Kidney epithelial cell (primary cell): ENCODE results near the gene SELE. TPM values are rescaled to one million over a fixed set of nuclear protein-coding genes. Genes with fewer than 3 reads are reported as not detected.
"Not testable (repeated sequence)": the region's sequence is repeated elsewhere in the genome, so short reads cannot be mapped to it uniquely, and the experiment has no call there.

ENCODE experiments used
- DNase-seq: peaks from one replicate; pipeline ENCODE4 v3.0.0-alpha.2; 2010; ENCODE audit warnings: low read depth
- H3K27me3 ChIP-seq: 2 replicates; pipeline ENCODE4 v1.6.0; 2011; ENCODE audit warnings: low read length; ENCODE audit not compliant: control insufficient read depth, insufficient read depth
- H3K36me3 ChIP-seq: 2 replicates; pipeline ENCODE4 v1.5.1; 2011; ENCODE audit warnings: low read length; ENCODE audit not compliant: control insufficient read depth, insufficient read depth
- H3K4me3 ChIP-seq: 2 replicates; pipeline ENCODE4 v1.5.1; 2011; ENCODE audit warnings: low read depth, mild to moderate bottlenecking, control low read depth, low read length
- total RNA-seq: library from RNA; depleted of rRNA; stranded (reverse); fragments of >200 nt; gene quantifications from 2 replicates; pipeline ENCODE4 v1.2.3, GENCODE V29; 2015
- TF ChIP-seq, protein P1 (sequence below): IDR thresholded peaks from 2 replicates; pipeline ENCODE4 v1.5.1; 2011; ENCODE audit warnings: mild to moderate bottlenecking, moderate library complexity, low read length, control low read depth, inconsistent platforms; ENCODE audit not compliant: insufficient read depth, poor library complexity, severe bottlenecking

SELE gene
- total RNA-seq, 1 donor from 2014 or later = not detected

GRCh38 chr1:169696273-169697100 lies 37.4 kb downstream of the SELE start:
- H3K4me3 ChIP-seq = no peak overlapping the region
- H3K36me3 ChIP-seq = no peaks in the 10 kb centered on the region
- H3K27me3 ChIP-seq = no peaks in the 10 kb centered on the region
- TF ChIP-seq, protein P1, sequence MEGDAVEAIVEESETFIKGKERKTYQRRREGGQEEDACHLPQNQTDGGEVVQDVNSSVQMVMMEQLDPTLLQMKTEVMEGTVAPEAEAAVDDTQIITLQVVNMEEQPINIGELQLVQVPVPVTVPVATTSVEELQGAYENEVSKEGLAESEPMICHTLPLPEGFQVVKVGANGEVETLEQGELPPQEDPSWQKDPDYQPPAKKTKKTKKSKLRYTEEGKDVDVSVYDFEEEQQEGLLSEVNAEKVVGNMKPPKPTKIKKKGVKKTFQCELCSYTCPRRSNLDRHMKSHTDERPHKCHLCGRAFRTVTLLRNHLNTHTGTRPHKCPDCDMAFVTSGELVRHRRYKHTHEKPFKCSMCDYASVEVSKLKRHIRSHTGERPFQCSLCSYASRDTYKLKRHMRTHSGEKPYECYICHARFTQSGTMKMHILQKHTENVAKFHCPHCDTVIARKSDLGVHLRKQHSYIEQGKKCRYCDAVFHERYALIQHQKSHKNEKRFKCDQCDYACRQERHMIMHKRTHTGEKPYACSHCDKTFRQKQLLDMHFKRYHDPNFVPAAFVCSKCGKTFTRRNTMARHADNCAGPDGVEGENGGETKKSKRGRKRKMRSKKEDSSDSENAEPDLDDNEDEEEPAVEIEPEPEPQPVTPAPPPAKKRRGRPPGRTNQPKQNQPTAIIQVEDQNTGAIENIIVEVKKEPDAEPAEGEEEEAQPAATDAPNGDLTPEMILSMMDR = no peak
- DNase-seq = no peak

DNA sequence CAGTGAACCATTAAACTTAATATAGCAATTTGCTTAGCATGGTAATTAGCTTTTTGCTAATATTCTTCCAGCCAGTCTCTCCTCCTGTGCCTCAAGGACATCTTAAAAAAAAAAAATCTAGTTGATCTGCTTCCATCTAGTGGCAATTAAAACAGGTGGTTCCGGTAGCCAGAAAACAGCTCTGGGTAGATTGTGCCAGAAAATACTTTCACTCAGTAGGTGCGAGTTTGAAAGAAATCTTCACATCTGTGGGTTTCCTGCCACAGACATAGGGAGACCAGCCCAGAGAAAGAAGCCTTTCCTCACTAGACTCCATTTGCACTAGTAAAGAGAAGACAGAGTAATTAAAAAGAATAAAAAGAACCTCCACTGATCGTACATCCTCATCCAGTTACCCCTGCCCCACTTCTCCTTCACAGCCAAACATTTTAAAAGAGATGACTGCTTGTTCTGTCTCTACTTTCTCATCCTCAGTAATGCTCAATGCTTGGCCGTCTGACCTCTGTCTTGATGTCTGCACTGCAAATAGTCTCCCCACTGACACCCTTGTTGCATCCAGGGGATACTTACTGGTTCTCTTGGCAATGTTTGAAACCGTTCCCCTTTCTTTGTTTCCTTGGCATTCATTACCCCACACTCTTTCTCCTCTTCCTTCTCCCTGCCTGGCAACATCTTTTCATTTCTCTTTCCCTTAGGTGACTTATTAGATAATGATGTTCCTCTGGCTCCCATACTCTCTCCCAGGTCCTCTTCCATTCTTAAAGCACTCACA lies 39.4 kb downstream of the SELE start:
- TF ChIP-seq, protein P1 = no peak

GRCh38 chr1:169692756-169693460 lies 41.0 kb downstream of the SELE start:
- TF ChIP-seq, protein P1 = no peak
- no peaks in the 10 kb centered on the region for H3K27me3 ChIP-seq
- no peak overlapping the region for H3K4me3 ChIP-seq
- DNase-seq = no peak
- H3K36me3 ChIP-seq = no peaks in the 10 kb centered on the region

More for the DNA sequence above, 39.4 kb downstream of the SELE start:
- no peak overlapping the region for H3K4me3 ChIP-seq
- no peak for DNase-seq
- no peaks in the 10 kb centered on the region for H3K36me3 ChIP-seq
- no peaks in the 10 kb centered on the region for H3K27me3 ChIP-seq

- TF ChIP-seq, protein P1 = no peak
- H3K27me3 ChIP-seq = no peaks in the 10 kb centered on the region
- H3K4me3 ChIP-seq = no peak overlapping the region
- no peaks in the 10 kb centered on the region for H3K36me3 ChIP-seq
- no peak for DNase-seq
Measured at GRCh38 chr1:169690489-169690888, 43.4 kb downstream of the SELE start.

GRCh38 chr1:169689395-169689794 lies 44.5 kb downstream of the SELE start:
- Histone ChIP-seq H3K4me3 (no peak overlapping the region), H3K27me3 (no peaks in the 10 kb centered on the region), H3K36me3 (no peaks in the 10 kb centered on the region)
- TF ChIP-seq, protein P1 = no peak
- DNase-seq = no peak

DNA sequence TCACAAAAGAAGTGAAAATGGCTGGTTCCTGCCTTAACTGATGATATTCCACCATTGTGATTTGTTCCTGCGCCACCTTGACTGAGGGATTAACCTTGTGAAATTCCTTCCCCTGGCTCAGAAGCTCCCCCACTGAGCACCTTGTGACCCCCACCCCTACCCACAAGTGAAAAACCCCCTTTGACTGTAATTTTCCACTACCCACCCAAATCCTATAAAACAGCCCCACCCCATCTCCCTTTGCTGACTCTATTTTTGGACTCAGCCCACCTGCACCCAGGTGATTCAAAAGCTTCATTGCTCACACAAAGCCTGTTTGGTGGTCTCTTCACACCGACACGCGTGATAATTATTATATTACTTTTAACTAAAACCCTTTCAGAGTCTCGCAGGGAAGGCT lies 45.5 kb downstream of the SELE start:
- H3K4me3 ChIP-seq, H3K36me3 ChIP-seq, DNase-seq, H3K27me3 ChIP-seq: not testable (repeated sequence)
